ENCODE data around the gene CHST11. TPM values are rescaled to one million over a fixed set of nuclear protein-coding genes. Genes with fewer than 3 reads are reported as not detected.

The CHST11 gene
- polyA plus RNA-seq, 1 donor (not counting 4 experiments of a cell fraction or from before 2014, with no cell fraction given), result 11.9 TPM

DNA sequence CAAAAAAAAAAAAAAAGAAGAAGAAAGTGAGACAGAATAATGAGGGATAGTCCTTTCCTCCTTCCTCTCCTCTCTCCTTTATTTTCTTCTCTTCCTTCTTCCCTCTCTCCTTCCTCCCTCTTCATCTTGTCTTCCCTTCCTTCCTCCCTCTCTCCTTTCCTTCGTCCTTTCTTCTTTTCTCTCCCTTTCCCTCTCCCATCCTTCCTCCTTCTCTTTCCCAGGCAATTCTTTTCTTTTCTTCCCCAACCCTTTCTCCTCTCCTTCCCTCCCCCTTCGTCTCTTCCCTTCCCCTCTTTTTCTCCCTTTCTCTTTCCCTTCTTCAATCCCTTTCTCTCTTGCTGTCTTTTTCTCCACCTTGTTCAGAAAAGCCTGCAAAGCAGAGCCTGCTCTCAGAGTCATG lies 3.6 kb upstream of the CHST11 start:
- H3K9me1 ChIP-seq (ENCODE audit: control insufficient read depth, extremely low read depth, insufficient read depth, low read length), result no peaks in the 10 kb centered on the region
- no peak overlapping the region for H3K4me3 ChIP-seq (ENCODE audit: control insufficient read depth in 2 of 3, extremely low read depth in 1 of 3, insufficient read depth in 2 of 3, low read depth in 1 of 3, low read length in 3 of 3)
- no peaks in the 10 kb centered on the region for H3K27me3 ChIP-seq (ENCODE audit: control insufficient read depth, extremely low read depth, insufficient read depth, low read length)
- no peak overlapping the region for H2AFZ ChIP-seq (ENCODE audit: control insufficient read depth, low read length)
- dilution Hi-C loops (cut with MboI; ENCODE audit: extremely low pct_ligation_motif_present, low sequenced_read_pairs), result no loop called here
- peaks cover 20% of the 10 kb centered on the region for H3K4me1 ChIP-seq (ENCODE audit: control insufficient read depth, extremely low read depth, insufficient read depth, low read length)
- no peak for FAIRE-seq
- no peak overlapping the region for H3K4me2 ChIP-seq (ENCODE audit: control insufficient read depth, extremely low read depth, insufficient read depth, low read depth, low read length)
- H4K20me1 ChIP-seq (ENCODE audit: control insufficient read depth, extremely low read depth, insufficient read depth, low read length), result no peaks in the 10 kb centered on the region
- no peak overlapping the region for H3K27ac ChIP-seq (ENCODE audit: control insufficient read depth, insufficient read depth, low read length)
- H3K9me3 ChIP-seq (ENCODE audit: control insufficient read depth, low read depth, low read length), result no peaks in the 10 kb centered on the region
- peaks cover 11% of the 10 kb centered on the region for H3K79me2 ChIP-seq (ENCODE audit: control insufficient read depth, insufficient read depth, low read length)
- no peaks in the 10 kb centered on the region for H3K36me3 ChIP-seq (ENCODE audit: control insufficient read depth in 2 of 2, extremely low read depth in 1 of 2, insufficient read depth in 2 of 2, low read length in 2 of 2)
- H3K9ac ChIP-seq (ENCODE audit: control insufficient read depth, extremely low read depth, insufficient read depth, low read length), result no peak overlapping the region
- no peak for DNase-seq (ENCODE audit: low read depth, low spot score)
- TF ChIP-seq, protein P1, sequence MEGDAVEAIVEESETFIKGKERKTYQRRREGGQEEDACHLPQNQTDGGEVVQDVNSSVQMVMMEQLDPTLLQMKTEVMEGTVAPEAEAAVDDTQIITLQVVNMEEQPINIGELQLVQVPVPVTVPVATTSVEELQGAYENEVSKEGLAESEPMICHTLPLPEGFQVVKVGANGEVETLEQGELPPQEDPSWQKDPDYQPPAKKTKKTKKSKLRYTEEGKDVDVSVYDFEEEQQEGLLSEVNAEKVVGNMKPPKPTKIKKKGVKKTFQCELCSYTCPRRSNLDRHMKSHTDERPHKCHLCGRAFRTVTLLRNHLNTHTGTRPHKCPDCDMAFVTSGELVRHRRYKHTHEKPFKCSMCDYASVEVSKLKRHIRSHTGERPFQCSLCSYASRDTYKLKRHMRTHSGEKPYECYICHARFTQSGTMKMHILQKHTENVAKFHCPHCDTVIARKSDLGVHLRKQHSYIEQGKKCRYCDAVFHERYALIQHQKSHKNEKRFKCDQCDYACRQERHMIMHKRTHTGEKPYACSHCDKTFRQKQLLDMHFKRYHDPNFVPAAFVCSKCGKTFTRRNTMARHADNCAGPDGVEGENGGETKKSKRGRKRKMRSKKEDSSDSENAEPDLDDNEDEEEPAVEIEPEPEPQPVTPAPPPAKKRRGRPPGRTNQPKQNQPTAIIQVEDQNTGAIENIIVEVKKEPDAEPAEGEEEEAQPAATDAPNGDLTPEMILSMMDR (optimal IDR thresholded peaks at IDR 0.05 in 1 of 3, IDR thresholded peaks at IDR 0.05 in 1 of 3, conservative IDR thresholded peaks at IDR 0.05 in 1 of 3; ENCODE audit: extremely low read depth in 1 of 3, insufficient read depth in 2 of 3, low read length in 3 of 3), result no peak
- no peak for TF ChIP-seq EZH2 (IDR thresholded peaks at IDR 0.05; ENCODE audit: low read length)

DNA sequence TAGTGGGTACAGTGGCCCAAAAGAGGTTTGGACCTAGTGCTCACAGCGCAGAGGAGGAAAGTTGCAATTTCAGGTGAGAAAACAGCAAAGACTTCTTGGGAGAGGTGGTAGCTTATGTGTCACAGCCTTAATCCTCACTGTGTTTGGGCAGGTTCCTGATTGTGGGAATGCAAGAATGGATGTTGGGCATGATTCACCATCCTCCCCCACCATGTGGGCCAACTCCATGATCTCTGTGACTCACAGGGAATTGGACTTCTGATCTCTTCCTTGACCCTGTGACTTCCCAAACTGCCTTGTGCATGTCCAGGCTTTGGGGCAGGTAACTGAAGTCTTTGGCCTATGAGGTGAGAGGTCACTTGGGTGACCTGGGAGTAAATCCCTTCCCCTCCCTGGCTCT lies 1.8 kb upstream of the CHST11 start:
- H3K9me1 ChIP-seq (ENCODE audit: control insufficient read depth, extremely low read depth, insufficient read depth, low read length), result no peaks in the 10 kb centered on the region
- H2AFZ ChIP-seq (ENCODE audit: control insufficient read depth, low read length), result peak overlapping the region; percentile 25
- H4K20me1 ChIP-seq (ENCODE audit: control insufficient read depth, extremely low read depth, insufficient read depth, low read length), result no peaks in the 10 kb centered on the region
- H3K27me3 ChIP-seq (ENCODE audit: control insufficient read depth, extremely low read depth, insufficient read depth, low read length), result no peaks in the 10 kb centered on the region
- peak overlapping the region; percentile 74 for H3K4me2 ChIP-seq (ENCODE audit: control insufficient read depth, extremely low read depth, insufficient read depth, low read depth, low read length)
- DNase-seq (ENCODE audit: low read depth, low spot score) (peak; percentile 57), FAIRE-seq (peak; percentile 95)
- peaks cover 30% of the 10 kb centered on the region for H3K4me1 ChIP-seq (ENCODE audit: control insufficient read depth, extremely low read depth, insufficient read depth, low read length)
- H3K27ac ChIP-seq (ENCODE audit: control insufficient read depth, insufficient read depth, low read length), result peak overlapping the region; percentile 59
- H3K4me3 ChIP-seq (ENCODE audit: control insufficient read depth in 2 of 3, extremely low read depth in 1 of 3, insufficient read depth in 2 of 3, low read depth in 1 of 3, low read length in 3 of 3), result peak overlapping the region in 1 of 3 experiments; percentile 22
- H3K9ac ChIP-seq (ENCODE audit: control insufficient read depth, extremely low read depth, insufficient read depth, low read length), result no peak overlapping the region
- H3K9me3 ChIP-seq (ENCODE audit: control insufficient read depth, low read depth, low read length), result no peaks in the 10 kb centered on the region
- dilution Hi-C loops (cut with MboI; ENCODE audit: extremely low pct_ligation_motif_present, low sequenced_read_pairs), result no loop called here
- no peak for TF ChIP-seq EZH2 (IDR thresholded peaks at IDR 0.05; ENCODE audit: low read length)
- TF ChIP-seq, protein P1 (optimal IDR thresholded peaks at IDR 0.05 in 1 of 3, IDR thresholded peaks at IDR 0.05 in 1 of 3, conservative IDR thresholded peaks at IDR 0.05 in 1 of 3; ENCODE audit: extremely low read depth in 1 of 3, insufficient read depth in 2 of 3, low read length in 3 of 3), result no peak
- no peaks in the 10 kb centered on the region for H3K36me3 ChIP-seq (ENCODE audit: control insufficient read depth in 2 of 2, extremely low read depth in 1 of 2, insufficient read depth in 2 of 2, low read length in 2 of 2)
- H3K79me2 ChIP-seq (ENCODE audit: control insufficient read depth, insufficient read depth, low read length), result peaks cover 29% of the 10 kb centered on the region
